Measurements from ENCODE around the gene CHD5. TPM values are rescaled to one million over a fixed set of nuclear protein-coding genes. Genes with fewer than 3 reads are reported as not detected.

The CHD5 gene
- total and polyA plus RNA-seq, 2 of the 4 experiments (the other 2 are of a cell fraction), result under 0.01 to 0.09 TPM

- Histone ChIP-seq H3K27me3 (ENCODE audit: control insufficient read depth, insufficient read depth, low read length) (peaks cover 44% of the 10 kb centered on the region), H3K4me3 (ENCODE audit: insufficient read depth, low read depth, low read length) (no peak overlapping the region), H2AK5ac (ENCODE audit: low read depth, low read length) (no peak overlapping the region), H4K91ac (ENCODE audit: insufficient read depth, low read depth, low read length) (no peak overlapping the region), H3K4me1 (ENCODE audit: control insufficient read depth, insufficient read depth, low read length) (no peaks in the 10 kb centered on the region), H3K9me1 (ENCODE audit: insufficient read depth, low read length) (no peaks in the 10 kb centered on the region), H3K36me3 (ENCODE audit: control insufficient read depth, insufficient read depth, low read length) (no peaks in the 10 kb centered on the region), H3K9ac (ENCODE audit: low read depth, low read length) (no peak overlapping the region), H2AFZ (replicated peaks; ENCODE audit: low read length, poor library complexity) (no peak overlapping the region), H4K8ac (ENCODE audit: low read depth in 2 of 2, low read length in 2 of 2) (no peak overlapping the region), H2AK9ac (replicated peaks; ENCODE audit: low read depth, low read length, poor library complexity) (no peak overlapping the region), H3K18ac (ENCODE audit: low read depth, low read length) (no peak overlapping the region), H2BK5ac (ENCODE audit: low read depth, low read length, poor library complexity, severe bottlenecking) (no peak overlapping the region), H3K14ac (replicated peaks; ENCODE audit: low read depth, low read length) (no peak overlapping the region), H3K79me1 (ENCODE audit: low read depth in 1 of 2, low read length in 2 of 2) (no peaks in the 10 kb centered on the region), H3K56ac (ENCODE audit: extremely low read depth, insufficient read depth, low read length) (no peak overlapping the region), H2BK20ac (ENCODE audit: low read depth, low read length) (no peak overlapping the region), H3K27ac (ENCODE audit: insufficient read depth, low read length) (no peak overlapping the region), H2BK15ac (ENCODE audit: low read depth, low read length) (no peak overlapping the region), H3K23ac (ENCODE audit: low read depth, low read length) (no peak overlapping the region), H2BK120ac (ENCODE audit: low read depth, low read length) (no peak overlapping the region), H4K5ac (ENCODE audit: low read depth, low read length) (no peak overlapping the region), H3K4me2 (ENCODE audit: low read depth, low read length) (no peak overlapping the region), H4K20me1 (ENCODE audit: insufficient read depth, low read length) (0 out of 2 replicates have a peak, but pooled peaks cover 2% of the 10 kb centered on the region), H3K4ac (ENCODE audit: low read depth, low read length) (no peak overlapping the region), H3K9me3 (ENCODE audit: control insufficient read depth, insufficient read depth, low read length) (no peaks in the 10 kb centered on the region)
- DNase-seq, result no peak
- POLR2A ChIA-PET (ENCODE audit: unreplicated experiment), result no interaction called here
- dilution Hi-C loops (cut with HindIII; ENCODE audit: low sequenced_read_pairs, unreplicated experiment), result no loop called here
- TF ChIP-seq CTCF (conservative IDR thresholded peaks at IDR 0.05; ENCODE audit: low read depth, low read length) (no peak), CEBPB (IDR thresholded peaks at IDR 0.05; ENCODE audit: low read depth, low read length) (no peak), FOS (IDR thresholded peaks at IDR 0.05; ENCODE audit: low read depth, low read length) (no peak), CHD1 (IDR thresholded peaks at IDR 0.05; ENCODE audit: low read depth, low read length) (no peak), RAD21 (IDR thresholded peaks at IDR 0.05; ENCODE audit: low read length) (no peak), USF2 (IDR thresholded peaks at IDR 0.05; ENCODE audit: low read depth, low read length) (no peak), ELK1 (IDR thresholded peaks at IDR 0.05; ENCODE audit: borderline replicate concordance, low read depth, low read length) (no peak), NFE2L2 (IDR thresholded peaks at IDR 0.05; ENCODE audit: low read depth, low read length) (no peak), BHLHE40 (IDR thresholded peaks at IDR 0.05; ENCODE audit: low read depth, low read length) (no peak), MAZ (IDR thresholded peaks at IDR 0.05; ENCODE audit: borderline replicate concordance, low read depth, low read length) (no peak), SMC3 (IDR thresholded peaks at IDR 0.05; ENCODE audit: low read depth, low read length) (no peak), RFX5 (IDR thresholded peaks at IDR 0.05; ENCODE audit: low read depth, low read length) (no peak), MAFK (IDR thresholded peaks at IDR 0.05; ENCODE audit: low read depth, low read length) (no peak), RCOR1 (IDR thresholded peaks at IDR 0.05; ENCODE audit: insufficient replicate concordance, low read length) (no peak), POLR2A (IDR thresholded peaks at IDR 0.05; ENCODE audit: low read depth, low read length) (no peak), MXI1 (IDR thresholded peaks at IDR 0.05; ENCODE audit: borderline replicate concordance, low read depth, low read length) (no peak)
- CTCF ChIA-PET, result no interaction called here
- 57% methylated on average over 1 of the region's 7 CpGs; no CpG with 5 or more reads in 1 of the 2 experiments for WGBS, 2 experiments (ENCODE audit: extremely low coverage in 2 of 2, insufficient read length in 1 of 2)
- no TSS peak for BruUV-seq (replicated peaks)
- intact Hi-C loops (cut with micrococcal nuclease), result no loop called here
- no peak for ATAC-seq (ENCODE audit: low read depth)
- in situ Hi-C loops (cut with MboI; ENCODE audit: low sequenced_read_pairs), result no loop called here
These were observed 35.9 kb downstream of the CHD5 start for GRCh38 chr1:6144175-6144574.

Measured in IMR-90 (cell line).